ENCODE measurements around the gene DNAAF3. TPM values are rescaled to one million over a fixed set of nuclear protein-coding genes. Genes with fewer than 3 reads are reported as not detected.

Gene DNAAF3
- total RNA-seq, 2 experiments from 2014 or later: not detected

DNA sequence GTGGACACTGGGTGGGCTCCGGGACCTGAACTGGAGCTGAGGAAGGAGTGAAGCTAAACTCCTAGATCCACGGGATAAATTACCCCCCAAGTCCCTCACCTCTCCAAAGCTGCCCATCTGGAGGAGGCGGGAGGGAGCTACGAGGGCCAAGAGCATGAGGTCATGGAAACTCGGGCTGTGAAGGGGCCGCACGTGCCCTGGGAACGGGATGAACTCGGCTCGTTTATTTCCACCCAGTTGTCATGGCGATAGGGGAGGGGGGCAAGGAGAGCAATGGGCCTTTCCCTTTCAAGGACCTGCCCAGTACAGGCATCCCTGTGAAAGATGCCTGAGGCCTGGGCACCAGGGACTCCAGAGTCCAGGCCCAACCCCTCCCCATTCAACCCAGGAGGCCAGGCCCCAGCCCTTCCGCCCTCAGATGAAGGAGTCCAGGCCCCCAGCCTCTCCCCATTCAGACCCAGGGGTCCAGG, 52.8 kb downstream of the DNAAF3 start:
- no peaks in the 10 kb centered on the region for H3K27me3 ChIP-seq (ENCODE audit: control insufficient read depth in 1 of 2, insufficient read depth in 2 of 2, low read length in 2 of 2)
- H3K9me3 ChIP-seq (ENCODE audit: control insufficient read depth in 1 of 2, insufficient read depth in 1 of 2, low read length in 2 of 2): peaks cover 0 to 1% of the 10 kb centered on the region in 2 experiments
- Mint-ChIP-seq H3K27me3 (no peaks in the 10 kb centered on the region), H3K4me3 (no peak overlapping the region), H3K36me3 (ENCODE audit: low read depth) (peaks cover 39% of the 10 kb centered on the region), H3K4me1 (ENCODE audit: low read depth) (peaks cover 29% of the 10 kb centered on the region), H3K27ac (no peak overlapping the region), H3K9me3 (no peaks in the 10 kb centered on the region)
- ATAC-seq (ENCODE audit: poor library complexity) (no peak), DNase-seq (no peak)
- TF ChIP-seq, protein P1, sequence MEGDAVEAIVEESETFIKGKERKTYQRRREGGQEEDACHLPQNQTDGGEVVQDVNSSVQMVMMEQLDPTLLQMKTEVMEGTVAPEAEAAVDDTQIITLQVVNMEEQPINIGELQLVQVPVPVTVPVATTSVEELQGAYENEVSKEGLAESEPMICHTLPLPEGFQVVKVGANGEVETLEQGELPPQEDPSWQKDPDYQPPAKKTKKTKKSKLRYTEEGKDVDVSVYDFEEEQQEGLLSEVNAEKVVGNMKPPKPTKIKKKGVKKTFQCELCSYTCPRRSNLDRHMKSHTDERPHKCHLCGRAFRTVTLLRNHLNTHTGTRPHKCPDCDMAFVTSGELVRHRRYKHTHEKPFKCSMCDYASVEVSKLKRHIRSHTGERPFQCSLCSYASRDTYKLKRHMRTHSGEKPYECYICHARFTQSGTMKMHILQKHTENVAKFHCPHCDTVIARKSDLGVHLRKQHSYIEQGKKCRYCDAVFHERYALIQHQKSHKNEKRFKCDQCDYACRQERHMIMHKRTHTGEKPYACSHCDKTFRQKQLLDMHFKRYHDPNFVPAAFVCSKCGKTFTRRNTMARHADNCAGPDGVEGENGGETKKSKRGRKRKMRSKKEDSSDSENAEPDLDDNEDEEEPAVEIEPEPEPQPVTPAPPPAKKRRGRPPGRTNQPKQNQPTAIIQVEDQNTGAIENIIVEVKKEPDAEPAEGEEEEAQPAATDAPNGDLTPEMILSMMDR (IDR thresholded peaks at IDR 0.05): no peak
- intact Hi-C loops (cut with DNase I, micrococcal nuclease): no loop called here
- ChIA-PET POLR2A (interaction anchor here (1.1 kb wide), 1 partner anchor 541 kb away, joined by 3 read pairs; no protein-coding TSS in a partner anchor), CTCF (no interaction called here)
- no peak overlapping the region for H3K4me3 ChIP-seq (ENCODE audit: low read length)
- H3K27ac ChIP-seq (ENCODE audit: low read depth in 1 of 2, low read length in 2 of 2): no peak overlapping the region
- H3K36me3 ChIP-seq (ENCODE audit: insufficient read depth, low read length): peaks cover 33% of the 10 kb centered on the region
- peaks cover 38% of the 10 kb centered on the region for H3K4me1 ChIP-seq (ENCODE audit: insufficient read depth, low read length)

DNA sequence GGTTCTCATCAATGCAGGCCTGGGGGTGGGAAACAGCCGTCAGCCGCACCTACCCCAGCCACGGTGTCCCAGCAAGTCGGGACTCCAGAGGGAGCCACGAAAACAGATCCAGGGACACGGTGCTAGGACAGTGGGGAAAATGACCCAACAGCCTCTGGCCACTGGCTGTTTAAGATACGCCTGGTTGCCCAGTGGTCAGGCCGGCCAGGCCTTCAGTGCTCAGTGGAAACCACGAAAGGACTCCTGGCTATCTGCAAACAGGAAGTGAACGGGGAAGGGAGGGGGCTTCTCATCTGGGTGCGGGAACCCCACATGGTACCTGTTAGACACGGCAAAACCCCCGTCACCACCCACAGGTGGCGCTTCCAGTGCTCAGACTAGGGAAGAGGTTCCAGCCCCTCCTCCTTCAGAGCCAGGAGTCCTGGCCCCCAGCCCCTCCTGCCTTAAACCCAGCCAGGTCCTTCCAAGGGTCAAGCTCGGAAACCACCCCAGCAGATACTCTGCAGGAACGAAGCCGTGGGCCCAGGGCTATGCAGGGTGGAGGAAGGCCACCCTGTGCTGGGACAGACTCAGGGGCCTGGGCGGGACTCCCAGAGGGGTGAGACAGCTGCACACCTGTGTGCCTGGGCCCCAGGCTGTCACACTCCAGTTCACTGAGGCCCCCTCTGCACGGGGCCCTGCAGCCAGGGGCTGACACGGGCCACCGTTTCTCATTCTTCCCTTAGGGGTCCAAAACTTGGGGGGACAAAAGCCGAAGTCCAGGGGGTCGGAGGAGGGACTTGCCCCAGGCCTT, 53.4 kb downstream of the DNAAF3 start:
- TF ChIP-seq, protein P1 (IDR thresholded peaks at IDR 0.05): no peak
- Mint-ChIP-seq H3K9me3 (no peaks in the 10 kb centered on the region), H3K4me3 (no peak overlapping the region), H3K36me3 (ENCODE audit: low read depth) (peaks cover 43% of the 10 kb centered on the region), H3K27me3 (no peaks in the 10 kb centered on the region), H3K27ac (no peak overlapping the region), H3K4me1 (ENCODE audit: low read depth) (peaks cover 25% of the 10 kb centered on the region)
- intact Hi-C loops (cut with DNase I, micrococcal nuclease): no loop called here
- Histone ChIP-seq H3K4me3 (ENCODE audit: low read length) (no peak overlapping the region), H3K27me3 (ENCODE audit: control insufficient read depth in 1 of 2, insufficient read depth in 2 of 2, low read length in 2 of 2) (no peaks in the 10 kb centered on the region), H3K9me3 (ENCODE audit: control insufficient read depth in 1 of 2, insufficient read depth in 1 of 2, low read length in 2 of 2) (no peaks in the 10 kb centered on the region), H3K36me3 (ENCODE audit: insufficient read depth, low read length) (peaks cover 33% of the 10 kb centered on the region), H3K27ac (ENCODE audit: low read depth in 1 of 2, low read length in 2 of 2) (no peak overlapping the region), H3K4me1 (ENCODE audit: insufficient read depth, low read length) (peaks cover 31% of the 10 kb centered on the region)
- POLR2A ChIA-PET: no interaction called here
- ATAC-seq (ENCODE audit: poor library complexity) (no peak), DNase-seq (no peak)
- CTCF ChIA-PET: no interaction called here

DNA sequence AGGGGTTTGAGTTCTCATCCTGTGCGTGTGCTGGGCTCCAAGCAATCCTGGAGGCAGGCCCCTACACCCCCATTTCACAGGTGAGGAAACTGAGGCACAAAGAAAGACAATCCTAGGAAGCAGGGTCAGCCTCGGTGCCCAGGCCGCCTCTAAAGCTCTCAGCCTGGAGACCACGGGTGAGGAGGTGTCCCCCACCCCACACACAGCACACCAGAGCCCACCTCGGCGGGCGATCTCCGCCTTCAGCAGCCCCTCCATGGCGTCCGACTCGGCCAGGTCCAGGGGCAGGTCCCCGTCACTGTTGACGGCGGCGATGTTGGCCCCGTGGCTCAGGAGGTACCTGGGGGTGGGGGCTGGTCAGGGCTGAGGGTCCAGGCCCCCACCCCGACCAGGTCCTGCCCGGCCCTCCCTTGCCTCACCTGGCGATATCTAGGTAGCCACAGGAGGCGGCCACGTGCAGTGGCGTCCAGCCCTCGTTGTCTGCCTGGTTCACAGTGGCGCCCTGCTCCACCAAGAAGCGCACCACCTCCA, 54.1 kb downstream of the DNAAF3 start:
- Mint-ChIP-seq H3K36me3 (ENCODE audit: low read depth) (peaks cover 37% of the 10 kb centered on the region), H3K27me3 (no peaks in the 10 kb centered on the region), H3K9me3 (no peaks in the 10 kb centered on the region), H3K4me3 (no peak overlapping the region), H3K4me1 (ENCODE audit: low read depth) (peaks cover 19% of the 10 kb centered on the region), H3K27ac (no peak overlapping the region)
- Histone ChIP-seq H3K27me3 (ENCODE audit: control insufficient read depth in 1 of 2, insufficient read depth in 2 of 2, low read length in 2 of 2) (no peaks in the 10 kb centered on the region), H3K36me3 (ENCODE audit: insufficient read depth, low read length) (peaks cover 33% of the 10 kb centered on the region), H3K27ac (ENCODE audit: low read depth in 1 of 2, low read length in 2 of 2) (no peak overlapping the region), H3K4me3 (ENCODE audit: low read length) (no peak overlapping the region), H3K9me3 (ENCODE audit: control insufficient read depth in 1 of 2, insufficient read depth in 1 of 2, low read length in 2 of 2) (no peaks in the 10 kb centered on the region), H3K4me1 (ENCODE audit: insufficient read depth, low read length) (peaks cover 29% of the 10 kb centered on the region)
- POLR2A ChIA-PET: no interaction called here
- DNase-seq (no peak), ATAC-seq (ENCODE audit: poor library complexity) (no peak)
- intact Hi-C loops (cut with DNase I, micrococcal nuclease): no loop called here
- TF ChIP-seq, protein P1 (IDR thresholded peaks at IDR 0.05): no peak
- CTCF ChIA-PET: no interaction called here

Measured in CD4-positive, alpha-beta T cell (primary cell).